GM12873 (cell line): ENCODE measurements around the gene FECH.

Experiments
- TF ChIP-seq, protein P1 (sequence below): IDR thresholded peaks from 2 replicates; pipeline ENCODE4 v1.5.1; 2012; ENCODE audit warnings: low read depth, mild to moderate bottlenecking, moderate library complexity, low read length, control low read depth; ENCODE audit not compliant: insufficient read depth; ENCODE audit errors: missing control alignments

Gene FECH

DNA sequence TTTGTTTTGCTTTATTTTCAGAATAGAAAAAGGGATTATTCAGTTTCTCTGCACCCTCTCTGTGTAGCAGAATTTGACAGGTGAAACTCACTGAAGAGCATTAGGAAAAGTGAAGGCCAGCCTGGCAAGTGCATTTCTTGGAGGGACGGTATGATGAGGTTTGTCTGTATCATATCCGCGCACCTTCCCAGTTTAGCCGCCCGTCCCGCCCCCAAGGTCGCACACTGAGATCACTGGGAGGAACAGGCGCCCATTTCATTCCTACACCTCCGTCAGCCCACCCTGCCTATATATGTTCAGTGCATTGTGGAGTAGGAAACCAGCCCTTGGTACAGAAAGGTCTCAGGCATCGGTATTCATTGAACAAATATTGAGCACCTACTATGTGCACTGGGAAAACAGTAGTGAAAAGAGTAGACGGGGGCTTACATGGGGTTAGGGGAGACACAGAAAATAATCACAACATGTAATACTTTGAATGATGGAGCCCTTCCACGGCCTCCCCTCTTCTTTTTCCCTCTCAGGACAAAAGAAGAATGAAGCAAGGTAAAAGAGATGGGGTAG lies 678 bp upstream of the FECH start:
- TF ChIP-seq, protein P1, sequence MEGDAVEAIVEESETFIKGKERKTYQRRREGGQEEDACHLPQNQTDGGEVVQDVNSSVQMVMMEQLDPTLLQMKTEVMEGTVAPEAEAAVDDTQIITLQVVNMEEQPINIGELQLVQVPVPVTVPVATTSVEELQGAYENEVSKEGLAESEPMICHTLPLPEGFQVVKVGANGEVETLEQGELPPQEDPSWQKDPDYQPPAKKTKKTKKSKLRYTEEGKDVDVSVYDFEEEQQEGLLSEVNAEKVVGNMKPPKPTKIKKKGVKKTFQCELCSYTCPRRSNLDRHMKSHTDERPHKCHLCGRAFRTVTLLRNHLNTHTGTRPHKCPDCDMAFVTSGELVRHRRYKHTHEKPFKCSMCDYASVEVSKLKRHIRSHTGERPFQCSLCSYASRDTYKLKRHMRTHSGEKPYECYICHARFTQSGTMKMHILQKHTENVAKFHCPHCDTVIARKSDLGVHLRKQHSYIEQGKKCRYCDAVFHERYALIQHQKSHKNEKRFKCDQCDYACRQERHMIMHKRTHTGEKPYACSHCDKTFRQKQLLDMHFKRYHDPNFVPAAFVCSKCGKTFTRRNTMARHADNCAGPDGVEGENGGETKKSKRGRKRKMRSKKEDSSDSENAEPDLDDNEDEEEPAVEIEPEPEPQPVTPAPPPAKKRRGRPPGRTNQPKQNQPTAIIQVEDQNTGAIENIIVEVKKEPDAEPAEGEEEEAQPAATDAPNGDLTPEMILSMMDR, result no peak

DNA sequence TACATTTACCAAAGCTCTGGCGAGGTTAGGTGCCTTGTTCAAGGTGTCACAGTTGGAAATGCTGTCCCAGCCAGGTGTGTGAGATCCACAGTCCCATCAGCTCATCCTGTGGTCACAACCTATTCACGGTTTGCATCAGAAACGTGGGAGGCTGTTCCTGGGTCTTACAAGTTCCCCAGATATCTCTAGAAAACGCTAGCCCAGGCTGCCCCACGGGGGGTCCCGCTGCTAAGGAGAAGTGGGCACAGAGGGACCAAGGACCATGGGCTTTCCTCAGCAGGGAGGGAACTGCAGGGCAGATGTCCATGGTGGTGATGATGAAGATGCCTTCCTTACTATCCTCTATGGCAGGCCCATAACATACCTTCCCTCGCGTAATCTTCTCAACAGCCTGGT lies 649 bp downstream of the FECH start:
- TF ChIP-seq, protein P1, result no peak

DNA sequence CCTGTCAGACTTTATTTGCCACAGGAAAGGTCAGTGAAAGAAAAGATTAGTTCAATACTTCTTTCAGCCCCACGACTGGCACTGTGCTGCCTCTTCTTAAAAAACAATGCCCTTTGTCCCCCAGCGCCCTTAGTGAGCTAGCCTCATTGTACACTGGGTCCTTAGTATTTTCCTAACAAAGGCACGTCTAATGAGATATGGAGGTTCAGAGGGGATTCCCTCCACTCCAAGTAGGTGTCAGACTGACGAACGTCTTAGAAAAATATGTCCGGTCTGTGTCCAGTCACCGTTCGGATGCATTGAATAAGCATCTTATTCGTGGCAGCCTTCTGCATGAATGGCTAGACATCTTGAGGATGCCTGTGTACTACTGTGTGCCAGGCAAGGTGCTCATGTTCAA lies 1.1 kb downstream of the FECH start:
- TF ChIP-seq, protein P1, result no peak

DNA sequence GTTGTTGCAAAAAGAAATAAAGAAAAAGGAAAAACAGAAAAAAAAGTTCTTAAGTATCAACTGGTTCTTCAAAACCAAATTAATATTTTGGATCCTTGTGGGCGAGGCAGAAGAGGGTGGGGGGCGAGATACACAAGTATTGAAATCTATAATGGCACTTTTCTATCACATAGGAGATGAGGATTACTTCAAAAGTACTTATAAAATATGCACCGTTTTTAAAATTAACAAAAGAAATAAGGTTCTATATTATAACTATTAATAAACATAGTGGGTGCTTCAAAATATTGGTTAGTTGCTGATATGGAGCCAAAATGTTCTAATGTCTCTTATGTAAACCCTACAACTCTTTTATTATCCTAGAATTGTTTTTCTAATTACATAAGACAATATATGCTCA lies 2.1 kb downstream of the FECH start:
- TF ChIP-seq, protein P1, result no peak

DNA sequence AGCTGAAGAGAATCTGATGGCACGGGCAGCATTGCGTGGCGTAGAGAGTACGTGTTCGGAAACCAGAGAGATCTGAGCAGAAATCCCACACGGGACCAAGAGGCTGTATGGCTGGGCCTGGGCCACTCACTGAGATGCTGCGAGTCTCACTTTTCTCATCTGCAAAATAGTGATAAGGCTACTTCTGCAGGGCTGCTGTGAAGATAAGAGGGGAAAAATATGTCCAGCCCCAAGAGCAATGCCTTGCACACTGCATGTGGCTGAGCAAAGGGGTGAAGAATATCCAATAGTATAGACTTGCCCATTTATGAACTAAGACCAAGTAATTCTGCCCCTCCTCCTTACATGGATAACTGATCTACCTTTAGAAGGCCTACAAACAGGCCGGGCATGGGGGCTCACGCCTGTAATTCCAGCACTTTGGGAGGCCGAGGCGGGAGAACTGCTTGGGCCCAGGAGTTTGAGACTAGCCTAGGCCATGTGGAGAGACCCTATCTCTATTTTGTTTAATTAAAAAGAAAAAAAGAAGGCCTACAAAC lies 3.1 kb downstream of the FECH start:
- TF ChIP-seq, protein P1, result no peak

DNA sequence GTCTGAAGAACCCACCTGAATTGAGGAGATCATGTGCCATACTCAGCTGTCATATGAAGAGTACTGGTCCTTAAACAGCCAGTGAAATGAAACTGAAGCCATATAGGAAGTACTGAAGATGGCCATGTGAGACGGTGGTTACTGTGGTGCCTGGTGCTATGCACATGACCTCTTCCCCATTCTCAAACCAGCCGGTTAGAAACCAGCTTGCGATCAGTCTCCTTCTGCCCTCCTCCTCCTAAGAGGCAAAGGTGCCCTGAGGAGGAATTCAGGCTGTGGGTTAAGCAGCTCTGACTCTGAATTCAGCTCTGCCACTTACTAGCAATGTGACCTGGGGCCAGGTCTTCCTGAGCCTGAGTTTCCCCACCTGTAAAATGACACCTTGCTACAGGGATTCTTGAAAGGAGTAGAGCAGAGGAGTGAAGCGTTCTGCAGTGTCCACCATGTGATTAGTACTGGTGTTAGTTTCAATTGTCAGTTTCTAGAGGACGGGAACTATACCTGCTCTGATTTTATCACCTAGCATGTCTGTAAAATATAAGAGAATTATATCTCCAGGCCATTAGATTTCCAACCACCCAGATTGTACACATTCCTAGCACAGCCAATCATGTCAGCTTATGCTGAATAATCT lies 5.1 kb downstream of the FECH start:
- TF ChIP-seq, protein P1, result no peak

DNA sequence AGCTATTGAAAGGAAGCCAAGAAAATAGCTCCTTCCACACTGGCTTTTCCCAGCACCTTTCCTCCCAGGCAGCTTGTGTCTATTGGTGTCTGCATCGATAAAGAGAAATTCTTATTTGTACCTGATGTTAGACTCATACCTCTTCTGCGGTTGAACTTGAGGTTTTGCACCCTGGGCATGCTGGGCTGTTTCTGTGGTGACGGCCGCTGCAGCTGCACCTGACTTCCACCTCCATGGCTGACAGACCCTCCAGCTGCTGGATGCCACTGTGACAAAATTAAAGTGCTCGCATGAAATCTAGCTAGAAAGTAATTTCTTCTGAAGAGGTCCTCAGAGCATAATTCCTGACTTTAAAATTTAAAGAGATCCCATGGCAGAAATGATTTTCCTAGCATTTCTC lies 6.6 kb downstream of the FECH start:
- TF ChIP-seq, protein P1, result no peak
